ENCODE measurements around the gene PEMT. TPM values are rescaled to one million over a fixed set of nuclear protein-coding genes. Genes with fewer than 3 reads are reported as not detected.

PEMT gene
- total RNA-seq, 1 experiment from 2014 or later, result 27.0 TPM

GRCh38 chr17:17481860-17482259 lies 109.6 kb downstream of the PEMT start:
- Histone ChIP-seq H3K27ac (ENCODE audit: low read length) (no peak overlapping the region), H3K4me1 (ENCODE audit: control insufficient read depth, insufficient read depth, low read length) (peaks cover 4% of the 10 kb centered on the region; the same call in 1 of the 2 replicates), H3K27me3 (ENCODE audit: control insufficient read depth, insufficient read depth, low read length) (no peaks in the 10 kb centered on the region), H3K4me3 (ENCODE audit: low read depth in 2 of 2, low read length in 2 of 2) (no peak overlapping the region), H3K36me3 (ENCODE audit: control insufficient read depth, insufficient read depth, low read length) (peaks cover 4% of the 10 kb centered on the region), H3K9me3 (ENCODE audit: control insufficient read depth, insufficient read depth, low read depth, low read length) (no peaks in the 10 kb centered on the region)
- CTCF ChIA-PET, result no interaction called here
- intact Hi-C loops (cut with micrococcal nuclease; ENCODE audit: unreplicated experiment), result no loop called here
- in situ Hi-C loops (cut with HindIII; ENCODE audit: low pct_unique_long_range_greater_than_20kb, low sequenced_read_pairs), result no loop called here
- no peak for ATAC-seq
- BruUV-seq (replicated peaks), result no TSS peak
- no peak for DNase-seq (ENCODE audit: low read depth, low spot score)
- POLR2A ChIA-PET, result no interaction called here
- TF ChIP-seq TCF7L2 (IDR thresholded peaks at IDR 0.05; ENCODE audit: low read depth, low read length) (no peak), REST (IDR thresholded peaks at IDR 0.05; ENCODE audit: insufficient read depth in 1 of 2, low read depth in 2 of 2, low read length in 1 of 2) (no peak), SIN3A (IDR thresholded peaks at IDR 0.05; ENCODE audit: borderline replicate concordance, insufficient read depth, low read depth, low read length) (no peak), CTCF (IDR thresholded peaks at IDR 0.05) (no peak), POLR2AphosphoS5 (IDR thresholded peaks at IDR 0.05; ENCODE audit: low read depth, low read length) (no peak)

GRCh38 chr17:17480593-17481148 lies 110.8 kb downstream of the PEMT start:
- no peak for TF ChIP-seq CTCF (IDR thresholded peaks at IDR 0.05)
- TF ChIP-seq REST (IDR thresholded peaks at IDR 0.05; ENCODE audit: insufficient read depth in 1 of 2, low read depth in 2 of 2, low read length in 1 of 2), result no peak
- no peak for TF ChIP-seq POLR2AphosphoS5 (IDR thresholded peaks at IDR 0.05; ENCODE audit: low read depth, low read length)
- no peak for TF ChIP-seq TCF7L2 (IDR thresholded peaks at IDR 0.05; ENCODE audit: low read depth, low read length)
- TF ChIP-seq SIN3A (IDR thresholded peaks at IDR 0.05; ENCODE audit: borderline replicate concordance, insufficient read depth, low read depth, low read length), result no peak
- Histone ChIP-seq H3K27ac (ENCODE audit: low read length) (no peak overlapping the region), H3K27me3 (ENCODE audit: control insufficient read depth, insufficient read depth, low read length) (no peaks in the 10 kb centered on the region), H3K4me1 (ENCODE audit: control insufficient read depth, insufficient read depth, low read length) (peaks cover 4% of the 10 kb centered on the region; the same call in 1 of the 2 replicates), H3K9me3 (ENCODE audit: control insufficient read depth, insufficient read depth, low read depth, low read length) (no peaks in the 10 kb centered on the region), H3K36me3 (ENCODE audit: control insufficient read depth, insufficient read depth, low read length) (peaks cover 4% of the 10 kb centered on the region), H3K4me3 (ENCODE audit: low read depth in 2 of 2, low read length in 2 of 2) (no peak overlapping the region)
- ATAC-seq (no peak), DNase-seq (ENCODE audit: low read depth, low spot score) (no peak)
- in situ Hi-C loops (cut with HindIII; ENCODE audit: low pct_unique_long_range_greater_than_20kb, low sequenced_read_pairs), result no loop called here
- ChIA-PET POLR2A (no interaction called here), CTCF (no interaction called here)
- intact Hi-C loops (cut with micrococcal nuclease; ENCODE audit: unreplicated experiment), result no loop called here
- BruUV-seq (replicated peaks), result no TSS peak

All from Panc1 (cell line).